Measurements from ENCODE around the gene NKX6-2. TPM values are rescaled to one million over a fixed set of nuclear protein-coding genes. Genes with fewer than 3 reads are reported as not detected.

NKX6-2 gene
- total RNA-seq, result not detected in 2 replicates

DNA sequence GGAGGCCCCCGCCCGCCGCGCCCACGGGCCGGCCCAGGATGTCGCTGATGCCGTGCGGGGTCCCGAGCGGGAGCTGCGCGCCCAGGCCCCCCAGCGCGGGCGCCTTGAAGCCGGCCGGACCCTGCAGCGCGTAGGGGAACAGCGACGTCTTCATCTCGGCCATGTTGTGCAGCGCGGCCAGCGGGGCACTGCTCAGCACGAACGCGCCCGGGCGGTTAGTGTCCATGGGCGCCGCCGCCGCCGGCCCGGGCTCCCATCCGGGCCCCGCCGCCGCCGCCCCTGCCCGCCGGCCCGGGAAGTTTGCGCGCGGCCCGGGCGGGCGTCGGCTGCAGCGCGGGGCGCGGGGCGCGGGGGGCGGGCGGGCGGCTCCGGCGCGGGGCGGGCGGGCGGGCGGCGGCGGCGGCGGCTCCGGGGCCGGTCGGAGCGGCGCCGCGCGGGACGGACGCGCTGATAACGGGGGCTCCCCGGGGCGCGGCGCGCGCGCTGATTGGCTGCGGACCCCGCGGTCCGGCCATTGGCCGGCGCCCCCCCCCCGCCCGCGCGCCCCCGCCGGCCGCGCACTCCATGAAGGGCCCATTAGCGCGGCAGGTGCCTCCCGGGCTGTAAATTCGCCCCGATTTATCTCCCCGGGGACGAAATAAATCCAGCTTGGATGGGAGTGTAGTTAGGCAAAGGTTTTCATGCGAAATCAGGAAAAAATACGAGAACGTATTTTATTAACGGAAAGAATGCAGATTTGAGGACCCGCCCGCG is at the start of gene NKX6-2:
Gene NKX6-2 (minus strand): TSS at position 425 of the 753 bp plus-strand sequence. CDS start 199 bp downstream, at position 226.

Other genes with a start within 250 kb of the NKX6-2 start
- gene INPP5A, start 248.4 kb downstream of the NKX6-2 start, total RNA-seq, result 15.9 and 20.5 TPM in 2 replicates
- gene CFAP46, start 156.4 kb upstream of the NKX6-2 start, total RNA-seq, result under 0.01 and 0.28 TPM in 2 replicates